NB4 (cell line): ENCODE results near the gene SLC38A10.

Experiments
- MAX ChIP-seq: IDR thresholded peaks from 2 replicates; pipeline ENCODE4 v1.6.1; 2011; ENCODE audit warnings: low read depth, low read length
- POLR2A ChIP-seq: IDR thresholded peaks from 2 replicates; pipeline ENCODE4 v1.6.1; 2011; ENCODE audit warnings: mild to moderate bottlenecking; ENCODE audit not compliant: insufficient read length; ENCODE audit errors: extremely low read depth
- TF ChIP-seq, protein P1 (sequence below): IDR thresholded peaks from one replicate; pipeline ENCODE4 v1.5.1; 2012; ENCODE audit warnings: low read depth, low read length

GRCh38 chr17:81298991-81299738 is 4.1 kb upstream of the SLC38A10 start:
- TF ChIP-seq POLR2A = no peak
- TF ChIP-seq, protein P1, sequence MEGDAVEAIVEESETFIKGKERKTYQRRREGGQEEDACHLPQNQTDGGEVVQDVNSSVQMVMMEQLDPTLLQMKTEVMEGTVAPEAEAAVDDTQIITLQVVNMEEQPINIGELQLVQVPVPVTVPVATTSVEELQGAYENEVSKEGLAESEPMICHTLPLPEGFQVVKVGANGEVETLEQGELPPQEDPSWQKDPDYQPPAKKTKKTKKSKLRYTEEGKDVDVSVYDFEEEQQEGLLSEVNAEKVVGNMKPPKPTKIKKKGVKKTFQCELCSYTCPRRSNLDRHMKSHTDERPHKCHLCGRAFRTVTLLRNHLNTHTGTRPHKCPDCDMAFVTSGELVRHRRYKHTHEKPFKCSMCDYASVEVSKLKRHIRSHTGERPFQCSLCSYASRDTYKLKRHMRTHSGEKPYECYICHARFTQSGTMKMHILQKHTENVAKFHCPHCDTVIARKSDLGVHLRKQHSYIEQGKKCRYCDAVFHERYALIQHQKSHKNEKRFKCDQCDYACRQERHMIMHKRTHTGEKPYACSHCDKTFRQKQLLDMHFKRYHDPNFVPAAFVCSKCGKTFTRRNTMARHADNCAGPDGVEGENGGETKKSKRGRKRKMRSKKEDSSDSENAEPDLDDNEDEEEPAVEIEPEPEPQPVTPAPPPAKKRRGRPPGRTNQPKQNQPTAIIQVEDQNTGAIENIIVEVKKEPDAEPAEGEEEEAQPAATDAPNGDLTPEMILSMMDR = no peak
- no peak for TF ChIP-seq MAX
